ENCODE data around the gene TMEM242.

The TMEM242 gene

GRCh38 chr6:157268835-157269234, 54.5 kb downstream of the TMEM242 start:
- no peak for DNase-seq

- no peak for DNase-seq
Measured at GRCh38 chr6:157268396-157268795, 54.9 kb downstream of the TMEM242 start.

GRCh38 chr6:157267654-157268053, 55.7 kb downstream of the TMEM242 start:
- no peak for DNase-seq

- no peak for DNase-seq
Measured at GRCh38 chr6:157267109-157267611, 56.2 kb downstream of the TMEM242 start.

- DNase-seq = no peak
Measured at GRCh38 chr6:157266274-157267101, 56.8 kb downstream of the TMEM242 start.

- no peak for DNase-seq
Measured at GRCh38 chr6:157265635-157266034, 57.7 kb downstream of the TMEM242 start.

- no peak for DNase-seq
Measured at GRCh38 chr6:157265186-157265585, 58.1 kb downstream of the TMEM242 start.

- DNase-seq = no peak
Measured at GRCh38 chr6:157264701-157265100, 58.6 kb downstream of the TMEM242 start.

- DNase-seq = no peak
Measured at GRCh38 chr6:157263881-157264397, 59.4 kb downstream of the TMEM242 start.

GRCh38 chr6:157263146-157263545, 60.2 kb downstream of the TMEM242 start:
- DNase-seq = no peak

GRCh38 chr6:157261606-157262005, 61.7 kb downstream of the TMEM242 start:
- no peak for DNase-seq

- DNase-seq = no peak
Measured at GRCh38 chr6:157260735-157261410, 62.4 kb downstream of the TMEM242 start.

- DNase-seq = no peak
Measured at GRCh38 chr6:157259443-157259842, 63.9 kb downstream of the TMEM242 start.

GRCh38 chr6:157258878-157259277, 64.4 kb downstream of the TMEM242 start:
- DNase-seq = no peak

- DNase-seq = no peak
Measured at GRCh38 chr6:157255079-157255478, 68.2 kb downstream of the TMEM242 start.

GRCh38 chr6:157254538-157254937, 68.8 kb downstream of the TMEM242 start:
- no peak for DNase-seq

- DNase-seq = no peak
Measured at GRCh38 chr6:157253699-157254098, 69.6 kb downstream of the TMEM242 start.

- no peak for DNase-seq
Measured at GRCh38 chr6:157253017-157253416, 70.3 kb downstream of the TMEM242 start.

GRCh38 chr6:157251586-157252247, 71.6 kb downstream of the TMEM242 start:
- DNase-seq = no peak

- no peak for DNase-seq
Measured at GRCh38 chr6:157249826-157250225, 73.5 kb downstream of the TMEM242 start.

- no peak for DNase-seq
Measured at GRCh38 chr6:157248264-157248663, 75.1 kb downstream of the TMEM242 start.

GRCh38 chr6:157246771-157247484, 76.4 kb downstream of the TMEM242 start:
- no peak for DNase-seq

Data from activated naive CD4-positive, alpha-beta T cell treated with Interleukin-2 at 50 U/mL for 16 hours (primary cell).